GM12873 (cell line): ENCODE results near the gene TRIP12.

Experiments used
- CTCF ChIP-seq: IDR thresholded peaks from 2 replicates; pipeline ENCODE4 v1.5.1; 2012; ENCODE audit warnings: low read depth, mild to moderate bottlenecking, moderate library complexity, low read length, control low read depth; ENCODE audit not compliant: insufficient read depth; ENCODE audit errors: missing control alignments

The TRIP12 gene

GRCh38 chr2:229927817-229928321 is 6.1 kb upstream of the TRIP12 start:
- TF ChIP-seq CTCF: no peak

DNA sequence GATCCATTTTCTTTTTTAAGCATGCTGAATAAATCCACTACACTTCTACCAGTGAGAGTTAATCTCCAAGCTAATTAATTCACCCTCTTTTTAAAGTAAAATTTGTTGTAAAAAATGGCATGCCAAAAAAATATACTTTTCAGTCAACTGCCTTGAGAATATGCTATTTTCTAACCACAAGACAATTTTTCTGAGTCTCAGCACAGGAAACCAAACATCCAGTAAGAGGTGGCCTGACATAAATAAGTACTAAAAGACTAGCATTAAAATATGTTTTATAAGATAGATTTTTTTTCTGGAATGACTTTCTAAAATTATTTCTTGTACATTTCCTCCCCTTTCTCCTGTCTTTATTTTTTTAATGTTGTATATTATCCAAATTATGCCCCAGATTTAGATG is 3.4 kb upstream of the TRIP12 start:
- no peak for TF ChIP-seq CTCF

GRCh38 chr2:229922449-229923386 is 909 bp upstream of the TRIP12 start, which contains the start of gene FBXO36:
FBXO36 (plus strand) TSS chr2:229922503; CDS start chr2:229922514, 11 bp downstream.
- TF ChIP-seq CTCF: no peak

DNA sequence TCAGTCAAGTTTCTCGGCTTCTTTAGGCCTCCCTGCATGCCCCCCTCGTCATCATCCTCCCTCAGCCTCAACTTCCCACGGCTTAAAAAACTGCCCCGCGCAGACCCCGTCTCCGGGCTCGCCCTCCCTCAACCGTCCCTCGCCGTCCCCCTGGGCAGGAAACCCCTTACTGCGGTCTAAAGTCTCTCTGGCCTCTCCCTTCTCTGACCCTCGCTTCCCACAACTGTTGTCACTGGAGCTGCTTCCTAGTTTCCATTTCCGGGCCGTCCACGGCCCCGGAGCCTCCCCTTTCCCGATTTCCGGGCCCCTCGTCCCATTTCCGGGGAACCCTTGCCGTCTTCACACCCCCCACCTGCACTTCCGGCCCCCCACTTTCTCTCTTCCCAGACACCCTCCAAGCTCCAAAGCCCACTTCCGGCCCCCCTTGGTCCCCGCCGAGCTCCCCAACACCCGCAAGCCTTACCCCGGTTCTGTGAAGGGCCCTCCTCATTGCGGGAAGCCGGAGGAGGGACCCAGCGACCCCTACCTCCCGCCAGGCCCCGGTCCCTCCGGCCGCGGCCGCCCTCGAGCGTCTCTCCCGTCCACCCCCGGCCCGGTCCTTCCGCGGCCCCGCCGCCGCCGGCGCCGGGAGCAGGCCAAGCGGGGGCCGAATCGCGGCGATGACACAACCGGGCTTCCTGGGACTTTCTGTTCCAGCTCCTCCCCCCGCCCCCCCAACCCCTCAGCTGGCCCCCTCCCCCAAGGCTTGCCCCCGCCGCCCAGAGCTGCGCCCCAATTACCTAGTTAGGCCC is 513 bp downstream of the TRIP12 start:
- no peak for TF ChIP-seq CTCF

DNA sequence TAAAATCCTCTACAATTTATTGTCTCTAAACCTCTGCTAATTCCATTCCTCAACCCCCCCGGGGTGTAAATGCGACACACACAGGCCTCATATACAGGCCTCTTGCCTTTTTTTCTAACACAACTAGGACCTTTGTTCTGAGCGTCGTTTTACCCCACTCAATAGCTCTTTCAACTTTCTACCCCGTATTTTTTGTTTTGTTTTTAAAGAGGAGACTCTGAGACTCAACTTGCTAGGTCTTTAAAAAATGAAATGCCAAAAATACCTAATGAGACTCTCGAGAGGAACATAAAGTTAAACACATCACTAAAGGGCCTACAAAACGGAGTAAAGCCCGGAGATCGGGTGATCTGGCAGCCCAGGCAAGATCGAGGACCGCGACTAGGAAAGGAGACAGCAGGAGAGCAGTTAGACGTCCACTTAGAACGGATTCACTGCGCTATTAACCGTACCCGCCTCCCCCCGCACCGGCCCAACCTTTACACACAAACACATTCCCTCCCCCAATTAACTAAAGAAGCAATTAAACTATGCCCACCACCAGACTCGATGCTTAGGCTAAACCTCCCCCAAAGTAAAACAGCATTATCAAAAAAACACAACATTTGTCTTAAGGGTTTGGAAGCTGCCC is 1.7 kb downstream of the TRIP12 start:
- no peak for TF ChIP-seq CTCF

GRCh38 chr2:229917793-229918192 is 4.0 kb downstream of the TRIP12 start:
- TF ChIP-seq CTCF: no peak
